Ishikawa (cell line): ENCODE results near the gene ITIH2.

ENCODE experiments used
- CEBPB ChIP-seq: IDR thresholded peaks from 2 replicates; pipeline ENCODE4 v1.6.1; 2012
- CREB1 ChIP-seq: IDR thresholded peaks from 2 replicates; pipeline ENCODE4 v1.6.1; 2012; ENCODE audit warnings: low read depth
- EGR1 ChIP-seq: IDR thresholded peaks from 2 replicates; pipeline ENCODE4 v1.6.1; 2012
- EP300 ChIP-seq: IDR thresholded peaks from 2 replicates; pipeline ENCODE4 v1.6.1; 2012; ENCODE audit warnings: borderline replicate concordance
- FOXM1 ChIP-seq: IDR thresholded peaks from 2 replicates; pipeline ENCODE4 v1.6.1; 2012; ENCODE audit warnings: low read depth, borderline replicate concordance
- MAX ChIP-seq: IDR thresholded peaks from 2 replicates; pipeline ENCODE4 v1.6.1; 2012
- NFIC ChIP-seq: IDR thresholded peaks from 2 replicates; pipeline ENCODE4 v1.6.1; 2012
- RAD21 ChIP-seq: IDR thresholded peaks from 2 replicates; pipeline ENCODE4 v1.6.1; 2012; ENCODE audit warnings: low read depth
- REST ChIP-seq: IDR thresholded peaks from 2 replicates; pipeline ENCODE4 v1.6.1; 2012; ENCODE audit warnings: low read depth, mild to moderate bottlenecking
- TAF1 ChIP-seq: IDR thresholded peaks from 2 replicates; pipeline ENCODE4 v1.6.1; 2012; ENCODE audit warnings: low read depth, mild to moderate bottlenecking
- TCF12 ChIP-seq: IDR thresholded peaks from 2 replicates; pipeline ENCODE4 v1.6.1; 2012; ENCODE audit warnings: low read depth
- TEAD4 ChIP-seq: IDR thresholded peaks from 2 replicates; pipeline ENCODE4 v1.6.1; 2012
- USF1 ChIP-seq: IDR thresholded peaks from 2 replicates; pipeline ENCODE4 v1.6.1; 2012
- YY1 ChIP-seq: IDR thresholded peaks from 2 replicates; pipeline ENCODE4 v1.6.1; 2012; ENCODE audit warnings: low read depth
- ZBTB7A ChIP-seq: IDR thresholded peaks from 2 replicates; pipeline ENCODE4 v1.6.1; 2012; ENCODE audit warnings: low read depth

The ITIH2 gene

GRCh38 chr10:7703140-7703539 lies at the start of gene ITIH2:
Gene ITIH2 (plus strand): TSS chr10:7703316. CDS start chr10:7703435, 119 bp downstream.
- no peak for TF ChIP-seq TCF12
- no peak for TF ChIP-seq USF1
- no peak for TF ChIP-seq EGR1
- no peak for TF ChIP-seq EP300
- no peak for TF ChIP-seq RAD21
- TF ChIP-seq MAX, result no peak
- TF ChIP-seq TEAD4, result no peak
- TF ChIP-seq CREB1, result no peak
- no peak for TF ChIP-seq YY1
- TF ChIP-seq NFIC, result no peak
- TF ChIP-seq TAF1, result no peak
- no peak for TF ChIP-seq CEBPB
- TF ChIP-seq FOXM1, result no peak
- TF ChIP-seq ZBTB7A, result no peak
- no peak for TF ChIP-seq REST

- TF ChIP-seq RAD21 (no peak), USF1 (peak; percentile 39), MAX (no peak), FOXM1 (no peak)
Measured at GRCh38 chr10:7657552-7657951, 45.6 kb upstream of the ITIH2 start.

- TF ChIP-seq TEAD4 (no peak), ZBTB7A (no peak), YY1 (no peak), EGR1 (no peak), EP300 (no peak), TAF1 (no peak), RAD21 (no peak), CREB1 (no peak), FOXM1 (no peak), MAX (no peak), NFIC (no peak), REST (no peak), TCF12 (no peak), CEBPB (no peak), USF1 (no peak)
Measured at GRCh38 chr10:7659560-7659959, 43.6 kb upstream of the ITIH2 start.

- TF ChIP-seq EP300, result no peak
- no peak for TF ChIP-seq USF1
- no peak for TF ChIP-seq NFIC
- no peak for TF ChIP-seq ZBTB7A
- no peak for TF ChIP-seq YY1
- TF ChIP-seq TCF12, result no peak
- no peak for TF ChIP-seq CEBPB
- TF ChIP-seq TEAD4, result no peak
- TF ChIP-seq TAF1, result no peak
- no peak for TF ChIP-seq CREB1
- no peak for TF ChIP-seq EGR1
- TF ChIP-seq MAX, result no peak
- no peak for TF ChIP-seq FOXM1
- TF ChIP-seq REST, result no peak
- no peak for TF ChIP-seq RAD21
Measured at GRCh38 chr10:7662522-7662921, 40.6 kb upstream of the ITIH2 start.
